Epidermal melanocyte (primary cell): ENCODE results near the gene IFNL2.

ENCODE experiments used
- DNase-seq: peaks from one replicate; pipeline ENCODE4 v3.0.0; 2011; ENCODE audit warnings: low spot score; ENCODE audit not compliant: insufficient read length

Gene IFNL2

DNA sequence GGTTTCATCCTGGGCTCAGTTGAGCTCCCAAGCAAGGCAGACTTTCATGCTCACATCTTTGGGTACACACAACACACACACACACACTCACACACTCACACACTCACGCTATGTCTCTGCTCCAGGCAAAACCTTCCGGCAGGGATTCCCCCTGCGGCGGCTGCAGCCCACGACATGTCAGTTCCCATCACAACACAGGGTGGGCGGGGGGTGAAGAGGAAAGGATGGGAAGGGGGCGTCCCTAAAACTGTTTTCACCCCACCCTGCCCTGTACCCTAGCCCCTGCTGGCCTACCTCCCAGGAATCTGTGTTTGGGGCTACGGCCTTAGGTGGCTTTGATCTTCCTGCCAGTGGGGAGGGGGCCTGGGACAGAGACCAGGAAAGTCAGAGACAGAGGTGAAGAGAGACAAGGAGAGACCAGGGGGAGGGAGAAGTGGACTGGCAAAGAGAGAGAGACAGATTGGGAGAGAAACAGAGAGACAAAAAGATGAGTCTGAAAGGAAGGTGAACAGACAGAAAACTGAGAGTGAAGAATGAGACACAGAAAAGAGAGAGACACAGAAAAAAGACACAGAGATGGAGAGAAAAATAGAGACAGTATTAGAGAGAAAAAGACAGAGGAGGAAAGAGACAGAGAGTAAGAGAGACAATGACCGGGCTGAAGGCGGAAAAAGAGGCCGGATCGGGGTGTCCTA lies 48.6 kb downstream of the IFNL2 start:
- no peak for DNase-seq

DNA sequence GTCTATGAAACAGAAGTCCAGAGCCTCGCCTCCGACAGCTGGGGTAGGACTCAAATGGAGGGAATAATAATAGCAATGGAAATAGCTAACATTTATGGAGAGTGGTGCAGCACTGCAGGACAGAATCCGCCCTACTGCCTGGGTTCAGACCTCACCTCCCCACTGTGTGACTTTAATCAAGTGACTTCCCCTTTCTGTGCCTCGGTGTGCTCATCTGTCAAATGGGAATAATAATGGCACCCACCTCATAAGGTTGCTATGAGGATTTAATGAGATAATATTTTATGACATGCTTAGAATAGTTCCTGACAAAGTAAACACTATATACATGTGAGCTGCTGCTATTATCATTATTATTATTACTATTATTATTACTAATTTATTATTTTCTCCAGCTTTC lies 49.3 kb downstream of the IFNL2 start:
- no peak for DNase-seq

DNA sequence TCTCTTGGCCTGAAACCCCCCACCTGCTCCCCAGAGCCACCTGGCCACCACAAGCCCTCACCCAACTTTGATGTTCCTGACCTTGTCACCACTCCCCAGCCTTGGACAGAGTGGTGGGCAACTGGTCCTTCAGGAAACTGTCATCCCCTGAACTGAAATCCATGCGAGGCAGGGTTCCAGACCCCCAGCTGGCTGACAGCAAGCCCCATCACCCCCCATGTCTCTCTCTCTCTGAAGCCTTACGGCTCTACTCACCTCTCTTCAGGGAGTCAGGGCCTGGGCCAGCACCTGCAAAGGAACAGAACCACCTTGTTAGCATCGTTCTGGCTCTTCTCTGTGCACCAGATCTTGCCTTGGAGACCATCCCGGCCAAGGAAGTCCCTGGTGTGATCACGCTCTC lies 49.9 kb downstream of the IFNL2 start:
- no peak for DNase-seq

DNA sequence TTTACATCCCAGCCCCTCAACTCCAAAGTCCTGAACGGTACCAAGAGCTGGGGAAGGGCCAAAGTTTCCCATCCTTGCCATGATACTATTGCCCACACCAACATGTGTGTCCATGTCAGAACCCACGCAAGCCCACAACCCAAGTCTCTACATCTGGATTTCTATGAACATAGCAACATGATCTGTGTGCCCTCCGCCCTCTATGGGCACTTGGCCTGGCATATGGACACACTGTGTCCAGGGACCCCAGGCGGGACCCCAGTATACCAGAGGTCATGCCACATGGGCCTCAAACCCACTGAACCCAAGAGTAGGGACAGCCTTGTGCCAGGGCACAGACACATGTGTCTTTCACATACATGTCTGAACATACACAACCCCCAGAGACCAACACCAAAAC lies 50.5 kb downstream of the IFNL2 start:
- no peak for DNase-seq

DNA sequence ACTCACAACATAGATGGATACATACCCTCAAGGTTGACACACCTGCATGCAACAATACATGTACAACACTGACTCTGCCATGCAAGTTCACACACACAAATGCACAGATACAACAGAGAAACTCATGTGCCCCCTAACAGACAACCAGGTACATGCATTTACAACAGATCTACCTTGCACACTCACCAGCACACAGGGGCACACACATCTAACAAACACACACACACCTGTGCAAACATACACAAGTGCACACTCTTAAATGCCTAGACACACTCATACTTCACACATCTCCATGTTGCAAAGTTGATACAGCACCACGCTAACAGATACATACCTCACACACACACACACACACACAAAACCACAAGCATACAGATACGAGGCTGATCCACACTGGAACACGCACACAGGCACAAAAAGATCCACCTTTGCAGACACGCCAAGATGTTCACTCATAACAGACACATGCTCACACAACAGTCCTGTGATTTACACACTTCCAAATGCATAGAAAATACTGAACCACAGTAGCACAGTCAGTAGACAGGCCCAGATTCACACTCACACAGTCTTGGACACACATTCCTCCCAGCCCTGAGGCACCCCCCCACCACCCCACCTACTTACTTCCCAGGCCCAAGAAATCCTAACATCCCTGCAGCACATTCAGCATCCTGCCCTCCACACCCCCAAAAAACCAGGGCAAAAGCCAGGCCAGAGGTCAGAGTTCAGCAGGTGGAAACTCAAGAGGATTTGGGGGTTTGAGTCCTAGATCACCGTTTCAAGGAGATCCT lies 51.1 kb downstream of the IFNL2 start:
- DNase-seq, result no peak
